ENCODE results near the gene KCNN4.

GRCh38 chr19:43783636-43784035 is 2.9 kb upstream of the KCNN4 start:
- TF ChIP-seq, protein P1, sequence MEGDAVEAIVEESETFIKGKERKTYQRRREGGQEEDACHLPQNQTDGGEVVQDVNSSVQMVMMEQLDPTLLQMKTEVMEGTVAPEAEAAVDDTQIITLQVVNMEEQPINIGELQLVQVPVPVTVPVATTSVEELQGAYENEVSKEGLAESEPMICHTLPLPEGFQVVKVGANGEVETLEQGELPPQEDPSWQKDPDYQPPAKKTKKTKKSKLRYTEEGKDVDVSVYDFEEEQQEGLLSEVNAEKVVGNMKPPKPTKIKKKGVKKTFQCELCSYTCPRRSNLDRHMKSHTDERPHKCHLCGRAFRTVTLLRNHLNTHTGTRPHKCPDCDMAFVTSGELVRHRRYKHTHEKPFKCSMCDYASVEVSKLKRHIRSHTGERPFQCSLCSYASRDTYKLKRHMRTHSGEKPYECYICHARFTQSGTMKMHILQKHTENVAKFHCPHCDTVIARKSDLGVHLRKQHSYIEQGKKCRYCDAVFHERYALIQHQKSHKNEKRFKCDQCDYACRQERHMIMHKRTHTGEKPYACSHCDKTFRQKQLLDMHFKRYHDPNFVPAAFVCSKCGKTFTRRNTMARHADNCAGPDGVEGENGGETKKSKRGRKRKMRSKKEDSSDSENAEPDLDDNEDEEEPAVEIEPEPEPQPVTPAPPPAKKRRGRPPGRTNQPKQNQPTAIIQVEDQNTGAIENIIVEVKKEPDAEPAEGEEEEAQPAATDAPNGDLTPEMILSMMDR (IDR thresholded peaks at IDR 0.05) = no peak
- TF ChIP-seq POLR2A (IDR thresholded peaks at IDR 0.05) = no peak
